Measurements from ENCODE around the gene ROCK1.

The ROCK1 gene

DNA sequence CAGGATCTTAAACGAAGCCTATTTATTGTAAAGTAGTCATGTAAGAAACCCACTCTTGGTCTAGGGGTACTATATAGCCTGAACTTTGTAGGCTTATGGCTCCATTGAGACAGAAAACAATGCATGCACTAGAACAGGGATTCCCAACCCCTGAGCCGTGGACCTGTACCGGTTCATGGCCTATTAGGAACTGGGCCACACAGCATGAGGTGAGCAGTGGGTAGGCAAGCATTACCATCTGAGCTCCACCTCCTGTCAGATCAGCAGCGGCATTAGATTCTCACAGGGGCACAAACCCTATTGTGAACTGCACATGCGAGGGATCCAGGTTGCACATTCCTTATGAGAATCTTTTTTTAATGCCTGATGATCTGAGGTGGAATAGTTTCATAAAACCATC is 59.2 kb downstream of the ROCK1 start:
- DNase-seq (ENCODE audit: low spot score) (no peak), ATAC-seq (ENCODE audit: low read depth) (no peak)
- Histone ChIP-seq H3K4me1 (ENCODE audit: insufficient read depth, poor library complexity, severe bottlenecking) (peaks cover 22% of the 10 kb centered on the region), H3K27me3 (ENCODE audit: insufficient read depth, poor library complexity, severe bottlenecking) (no peaks in the 10 kb centered on the region), H3K9me3 (ENCODE audit: severe bottlenecking) (no peaks in the 10 kb centered on the region), H3K36me3 (ENCODE audit: low read depth) (peaks cover 15% of the 10 kb centered on the region), H3K4me3 (ENCODE audit: severe bottlenecking) (no peak overlapping the region), H3K27ac (ENCODE audit: poor library complexity, severe bottlenecking) (peak overlapping the region; percentile 82)
- no peak for TF ChIP-seq CTCF (IDR thresholded peaks at IDR 0.05; ENCODE audit: poor library complexity, severe bottlenecking)

GRCh38 chr18:21051620-21052019 is 60.0 kb downstream of the ROCK1 start:
- DNase-seq (ENCODE audit: low spot score) (no peak), ATAC-seq (ENCODE audit: low read depth) (no peak)
- H3K4me1 ChIP-seq (ENCODE audit: insufficient read depth, poor library complexity, severe bottlenecking), result peaks cover 17% of the 10 kb centered on the region
- no peak for TF ChIP-seq CTCF (IDR thresholded peaks at IDR 0.05; ENCODE audit: poor library complexity, severe bottlenecking)
- no peaks in the 10 kb centered on the region for H3K27me3 ChIP-seq (ENCODE audit: insufficient read depth, poor library complexity, severe bottlenecking)
- H3K4me3 ChIP-seq (ENCODE audit: severe bottlenecking), result no peak overlapping the region
- H3K27ac ChIP-seq (ENCODE audit: poor library complexity, severe bottlenecking), result peak overlapping the region; percentile 82
- peaks cover 19% of the 10 kb centered on the region for H3K36me3 ChIP-seq (ENCODE audit: low read depth)
- H3K9me3 ChIP-seq (ENCODE audit: severe bottlenecking), result no peaks in the 10 kb centered on the region

GRCh38 chr18:21049306-21049705 is 62.3 kb downstream of the ROCK1 start:
- Histone ChIP-seq H3K4me3 (ENCODE audit: severe bottlenecking) (no peak overlapping the region), H3K9me3 (ENCODE audit: severe bottlenecking) (no peaks in the 10 kb centered on the region), H3K27ac (ENCODE audit: poor library complexity, severe bottlenecking) (no peak overlapping the region), H3K36me3 (ENCODE audit: low read depth) (peaks cover 32% of the 10 kb centered on the region), H3K27me3 (ENCODE audit: insufficient read depth, poor library complexity, severe bottlenecking) (no peaks in the 10 kb centered on the region), H3K4me1 (ENCODE audit: insufficient read depth, poor library complexity, severe bottlenecking) (peaks cover 15% of the 10 kb centered on the region)
- ATAC-seq (ENCODE audit: low read depth), result no peak
- TF ChIP-seq CTCF (IDR thresholded peaks at IDR 0.05; ENCODE audit: poor library complexity, severe bottlenecking), result no peak
- DNase-seq (ENCODE audit: low spot score), result no peak

DNA sequence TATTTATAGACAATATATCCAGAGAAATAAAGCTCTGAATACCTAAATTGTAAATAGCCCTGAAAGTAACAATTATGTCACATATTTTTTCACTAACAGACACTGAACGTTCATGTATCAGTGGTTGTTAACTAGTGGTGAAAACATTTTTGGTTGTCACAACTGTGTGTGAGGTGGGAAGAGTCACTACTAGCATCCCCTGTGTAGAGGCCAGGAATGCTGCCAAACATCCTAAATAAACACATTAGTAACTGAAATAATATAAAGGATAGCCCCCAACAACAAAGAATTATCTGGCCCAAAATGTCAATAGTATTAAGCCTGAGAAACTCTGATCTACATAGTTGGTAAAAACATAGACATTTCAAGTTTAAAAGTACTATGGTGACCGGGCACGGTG is 64.5 kb downstream of the ROCK1 start:
- DNase-seq (ENCODE audit: low spot score) (no peak), ATAC-seq (ENCODE audit: low read depth) (no peak)
- no peaks in the 10 kb centered on the region for H3K4me1 ChIP-seq (ENCODE audit: insufficient read depth, poor library complexity, severe bottlenecking)
- H3K27me3 ChIP-seq (ENCODE audit: insufficient read depth, poor library complexity, severe bottlenecking), result no peaks in the 10 kb centered on the region
- H3K9me3 ChIP-seq (ENCODE audit: severe bottlenecking), result no peaks in the 10 kb centered on the region
- peaks cover 49% of the 10 kb centered on the region for H3K36me3 ChIP-seq (ENCODE audit: low read depth)
- no peak for TF ChIP-seq CTCF (IDR thresholded peaks at IDR 0.05; ENCODE audit: poor library complexity, severe bottlenecking)
- H3K27ac ChIP-seq (ENCODE audit: poor library complexity, severe bottlenecking), result no peak overlapping the region
- no peak overlapping the region for H3K4me3 ChIP-seq (ENCODE audit: severe bottlenecking)

GRCh38 chr18:21040466-21040865 is 71.1 kb downstream of the ROCK1 start:
- ATAC-seq (ENCODE audit: low read depth), result no peak
- peaks cover 79% of the 10 kb centered on the region for H3K36me3 ChIP-seq (ENCODE audit: low read depth)

More at GRCh38 chr18:21040466-21040865, 71.1 kb downstream of the ROCK1 start:
- no peak overlapping the region for H3K27ac ChIP-seq (ENCODE audit: poor library complexity, severe bottlenecking)
- no peak overlapping the region for H3K4me3 ChIP-seq (ENCODE audit: severe bottlenecking)
- no peaks in the 10 kb centered on the region for H3K27me3 ChIP-seq (ENCODE audit: insufficient read depth, poor library complexity, severe bottlenecking)
- no peak for DNase-seq (ENCODE audit: low spot score)
- TF ChIP-seq CTCF (IDR thresholded peaks at IDR 0.05; ENCODE audit: poor library complexity, severe bottlenecking), result no peak
- H3K9me3 ChIP-seq (ENCODE audit: severe bottlenecking), result no peaks in the 10 kb centered on the region
- H3K4me1 ChIP-seq (ENCODE audit: insufficient read depth, poor library complexity, severe bottlenecking), result no peaks in the 10 kb centered on the region

All from RWPE2 (cell line).